Activated T-cell treated with anti-CD3 and anti-CD28 coated beads, Interleukin-2, amount 50 U/mL, for 48 hours (primary cell): ENCODE data around the gene FZD8.
A peak's percentile ranks its signal among the peaks of the same experiment; 100 is the strongest.
"Not testable (repeated sequence)": the region's sequence is repeated elsewhere in the genome, so short reads cannot be mapped to it uniquely, and the experiment has no call there.

Experiments used
- DNase-seq, 2 experiments: peaks; one replicate each; pipeline ENCODE4 v3.0.0-alpha.2; 2020

Gene FZD8

DNA sequence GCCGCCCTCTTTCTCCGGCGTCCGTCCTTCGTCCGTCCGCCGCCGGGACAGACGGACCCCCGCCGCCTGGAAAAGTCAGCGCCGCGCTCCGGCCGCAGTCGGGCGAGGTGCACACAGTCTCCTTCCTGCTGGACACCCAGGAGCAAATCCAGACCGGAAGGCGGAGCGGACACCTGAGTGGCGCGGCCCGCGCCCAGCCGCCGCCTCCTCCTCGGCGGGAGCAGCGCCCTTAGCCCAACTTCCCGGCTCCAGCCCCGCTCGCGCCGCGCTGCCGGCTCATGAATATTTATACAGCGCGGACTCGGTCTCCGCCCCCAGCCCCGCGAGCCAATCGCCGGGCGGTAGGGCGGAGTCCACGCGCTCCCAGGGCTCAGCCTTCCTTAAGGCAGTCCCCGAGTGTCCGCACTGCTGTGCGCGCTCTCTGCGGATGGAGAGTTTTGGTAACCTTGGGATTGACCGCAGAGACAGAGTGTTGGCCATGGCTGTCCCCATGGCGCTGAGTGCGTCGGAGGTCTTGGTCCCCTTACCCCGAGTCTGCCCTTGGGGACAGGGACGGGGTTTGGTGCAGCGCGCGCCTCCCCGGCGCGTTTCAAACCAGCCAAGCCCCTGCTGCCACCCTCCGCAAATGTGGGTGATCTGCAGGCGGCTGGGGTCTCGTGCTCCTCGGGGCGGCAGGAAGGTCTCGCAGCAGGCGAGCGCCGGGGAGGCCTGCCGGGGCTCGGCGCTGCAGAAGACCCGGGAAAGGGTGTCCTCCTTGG is at the start of gene FZD8:
FZD8 (minus strand) TSS at position 262 of the 758 bp plus-strand sequence. CDS start 867 bp downstream, outside the sequence.
- peak; percentile 82 to 84 for DNase-seq

- DNase-seq, result no peak
Measured at GRCh38 chr10:35691522-35692236, 49.6 kb upstream of the FZD8 start.

DNA sequence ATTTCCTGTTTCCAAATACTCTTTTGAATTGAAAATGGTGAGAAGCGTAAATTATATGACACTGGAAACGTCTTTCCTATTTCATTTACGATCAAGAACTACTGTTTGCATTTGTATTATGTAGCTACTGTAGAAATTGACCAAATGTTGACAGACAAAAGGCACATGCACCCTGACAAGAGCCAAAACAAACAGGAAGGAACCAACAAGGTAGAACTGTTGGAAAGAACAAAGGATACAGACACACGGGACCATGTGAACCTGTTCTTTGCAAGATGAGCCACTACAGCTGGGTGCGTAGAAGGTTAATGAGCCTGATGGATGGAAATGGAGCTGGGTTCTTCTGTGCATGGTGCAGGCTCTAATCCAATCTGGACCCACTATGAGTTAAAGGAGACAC is 48.4 kb upstream of the FZD8 start:
- DNase-seq, result no peak

- DNase-seq, result not testable (repeated sequence)
Measured at GRCh38 chr10:35685858-35686257, 43.8 kb upstream of the FZD8 start.

DNA sequence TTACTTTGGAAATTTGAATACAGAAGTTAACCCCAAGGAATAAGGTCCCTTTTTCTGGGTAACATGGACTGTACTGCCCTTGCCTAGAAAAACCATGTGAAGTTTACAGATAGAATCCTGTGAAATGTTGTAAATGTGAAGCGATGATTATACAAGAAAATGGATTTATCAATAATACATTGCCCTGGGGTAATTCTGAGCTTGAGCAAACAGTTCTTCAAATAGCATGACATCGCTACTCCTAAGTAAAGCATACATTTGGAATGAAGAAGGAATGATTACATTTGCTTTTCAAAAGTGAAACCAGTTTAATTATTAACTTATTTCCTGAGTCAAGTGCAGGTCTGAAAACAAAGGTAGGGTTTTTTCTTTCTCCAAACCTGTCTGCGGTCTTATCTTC is 43.3 kb upstream of the FZD8 start:
- DNase-seq, result no peak

DNA sequence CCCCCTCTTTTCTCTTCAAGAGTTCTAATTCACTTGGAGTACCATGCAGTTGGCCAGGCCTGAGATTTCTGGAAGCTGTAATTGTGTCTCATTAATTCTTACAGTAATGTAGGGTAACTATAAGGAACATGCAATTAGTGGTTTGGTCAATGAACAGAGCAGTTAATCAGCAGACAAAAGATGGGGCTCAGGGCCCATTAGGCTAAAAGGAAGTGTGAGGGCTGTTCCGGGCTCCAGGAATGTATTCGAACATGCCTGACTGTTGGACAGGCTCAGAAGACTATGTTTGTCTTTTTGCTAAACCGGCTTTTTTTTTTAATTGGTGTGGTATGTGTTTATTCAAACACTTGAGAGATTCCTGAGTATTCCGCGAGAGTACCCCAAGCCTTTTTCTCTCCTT is 42.5 kb upstream of the FZD8 start:
- DNase-seq, result no peak

DNA sequence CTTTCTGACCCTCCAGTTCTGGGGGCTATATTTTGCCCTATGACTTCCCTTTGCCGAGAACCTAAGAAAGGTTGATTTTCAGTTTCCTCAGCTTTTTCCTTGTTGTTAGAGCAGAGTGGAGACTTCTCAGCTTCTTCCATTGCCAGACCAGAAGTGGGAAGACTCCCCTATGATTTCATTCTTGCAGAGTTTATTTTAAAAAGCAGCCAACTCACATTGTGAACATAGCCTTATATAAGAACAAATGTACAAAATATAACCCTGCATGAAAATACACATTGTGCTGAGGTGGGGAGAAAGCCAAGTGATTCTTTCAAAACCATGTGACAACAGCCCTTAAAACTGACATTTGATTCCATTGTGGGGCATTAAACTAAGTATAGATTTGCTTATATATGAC is 33.8 kb upstream of the FZD8 start:
- no peak for DNase-seq

DNA sequence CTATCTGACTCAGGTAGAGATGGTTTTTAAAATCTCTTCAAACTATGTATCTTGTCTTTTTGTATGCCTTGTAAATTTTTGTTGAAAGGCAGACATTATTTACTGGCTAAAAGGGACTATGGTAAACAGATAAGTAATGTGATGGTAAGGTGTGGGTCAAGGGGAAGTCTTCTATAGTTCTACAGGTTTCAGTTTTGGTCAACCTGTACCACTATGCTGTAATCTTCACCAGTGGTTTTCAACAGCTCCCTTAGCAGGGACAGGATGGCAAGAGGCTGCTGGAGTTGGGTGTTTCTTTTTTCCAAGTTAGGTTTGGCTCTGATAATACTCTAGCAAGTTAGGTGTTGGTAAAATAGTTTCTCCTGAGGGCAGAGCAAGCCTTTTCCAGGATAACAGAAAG is 32.7 kb upstream of the FZD8 start:
- no peak for DNase-seq

DNA sequence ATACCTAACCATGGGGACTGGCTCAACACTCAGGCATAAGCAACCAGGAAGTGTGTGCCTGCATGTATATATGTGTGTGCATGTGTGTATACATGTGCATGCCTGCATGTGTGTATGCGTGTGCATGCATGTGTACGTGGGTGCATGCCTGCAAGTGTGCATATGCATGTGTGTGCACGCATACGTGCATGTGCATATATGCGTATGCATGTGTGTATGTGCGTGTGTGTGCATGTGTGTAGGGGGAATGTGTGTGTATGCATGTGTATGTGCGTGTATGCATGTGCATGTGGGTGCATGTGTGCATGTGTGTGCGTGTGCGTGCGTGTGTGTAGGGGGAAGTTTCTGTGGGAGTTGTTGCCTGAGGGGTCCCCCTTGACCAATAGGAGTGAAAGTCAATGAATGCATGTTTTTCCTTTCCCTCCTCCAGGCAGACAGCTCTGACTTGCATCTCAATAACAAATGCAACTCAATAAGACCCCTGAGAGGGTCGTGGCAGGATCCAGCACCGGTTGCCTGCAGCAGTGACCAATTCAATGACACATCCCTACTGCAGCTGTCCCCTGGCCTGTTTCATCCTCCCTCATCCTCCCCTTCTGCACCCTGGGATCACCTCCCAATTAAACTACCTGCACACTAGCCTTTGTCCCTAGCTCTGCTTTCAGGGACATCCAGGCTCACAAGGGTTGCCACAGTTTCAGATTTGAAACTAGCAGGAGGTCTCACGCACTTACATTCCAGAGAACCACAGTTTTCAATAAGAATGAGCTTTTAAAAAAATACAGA is 27.0 kb upstream of the FZD8 start:
- no peak for DNase-seq

DNA sequence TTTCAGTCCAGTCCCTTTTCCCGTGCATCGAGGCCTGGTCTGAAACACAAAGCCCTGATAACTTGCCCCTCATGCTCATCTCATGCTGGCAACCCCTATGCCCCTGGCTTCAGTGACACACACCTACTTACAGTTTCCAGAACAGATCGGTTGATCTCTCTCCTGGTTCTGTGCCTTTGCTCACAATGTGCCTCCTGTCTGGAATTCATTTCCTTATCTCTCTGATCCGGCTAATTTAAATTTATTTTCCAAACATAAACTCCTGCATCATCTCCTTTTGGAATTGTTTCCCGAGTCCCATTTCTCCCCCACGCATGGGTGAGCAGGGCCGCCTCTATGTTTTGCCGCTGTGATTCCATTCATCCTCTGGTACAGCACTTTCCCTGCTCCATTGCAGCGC is 25.9 kb upstream of the FZD8 start:
- no peak for DNase-seq

GRCh38 chr10:35667270-35667889 is 25.3 kb upstream of the FZD8 start:
- DNase-seq, result no peak

- DNase-seq, result no peak
Measured at GRCh38 chr10:35661236-35661635, 19.1 kb upstream of the FZD8 start.

- no peak for DNase-seq
Measured at GRCh38 chr10:35659456-35659855, 17.4 kb upstream of the FZD8 start.

DNA sequence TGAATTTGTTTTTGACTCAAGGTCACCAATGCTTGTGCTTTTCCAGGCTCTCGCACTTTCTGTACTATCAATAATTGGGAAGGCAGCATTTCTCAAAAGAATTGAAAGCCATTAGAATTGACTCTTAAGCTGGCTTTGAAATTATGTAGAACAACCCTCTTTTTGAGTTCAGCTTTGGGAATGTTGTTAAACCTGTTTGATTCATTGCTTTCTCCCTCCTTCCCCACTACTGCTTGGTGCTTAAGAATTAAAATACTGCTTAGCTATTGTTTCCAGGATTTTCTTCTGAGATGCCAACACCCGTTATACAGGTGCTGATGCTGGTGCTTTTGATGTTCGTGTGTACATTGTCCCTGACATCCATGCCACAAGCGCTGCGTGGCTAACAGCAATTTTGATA is 15.5 kb upstream of the FZD8 start:
- no peak for DNase-seq

DNA sequence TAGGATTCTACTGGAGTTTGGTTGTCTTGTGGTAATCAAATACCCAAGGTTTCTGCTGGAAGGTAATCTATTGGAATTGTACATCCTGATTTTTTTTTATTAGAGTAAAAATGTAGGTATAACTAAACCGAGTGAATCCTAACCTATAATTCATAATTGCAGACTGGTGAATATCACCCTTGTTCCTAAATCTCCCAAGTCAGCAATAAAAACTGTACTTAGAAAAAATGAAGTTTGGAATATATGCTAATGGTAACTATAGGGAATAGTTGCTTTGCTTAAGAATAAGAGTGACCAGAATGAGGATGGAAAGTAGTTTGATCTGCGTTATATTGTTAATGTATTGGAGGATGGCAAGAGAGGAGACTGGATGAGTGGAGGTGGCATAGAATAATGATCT is 10.7 kb upstream of the FZD8 start:
- DNase-seq, result no peak

GRCh38 chr10:35650894-35651293 is 8.8 kb upstream of the FZD8 start:
- DNase-seq, result no peak

DNA sequence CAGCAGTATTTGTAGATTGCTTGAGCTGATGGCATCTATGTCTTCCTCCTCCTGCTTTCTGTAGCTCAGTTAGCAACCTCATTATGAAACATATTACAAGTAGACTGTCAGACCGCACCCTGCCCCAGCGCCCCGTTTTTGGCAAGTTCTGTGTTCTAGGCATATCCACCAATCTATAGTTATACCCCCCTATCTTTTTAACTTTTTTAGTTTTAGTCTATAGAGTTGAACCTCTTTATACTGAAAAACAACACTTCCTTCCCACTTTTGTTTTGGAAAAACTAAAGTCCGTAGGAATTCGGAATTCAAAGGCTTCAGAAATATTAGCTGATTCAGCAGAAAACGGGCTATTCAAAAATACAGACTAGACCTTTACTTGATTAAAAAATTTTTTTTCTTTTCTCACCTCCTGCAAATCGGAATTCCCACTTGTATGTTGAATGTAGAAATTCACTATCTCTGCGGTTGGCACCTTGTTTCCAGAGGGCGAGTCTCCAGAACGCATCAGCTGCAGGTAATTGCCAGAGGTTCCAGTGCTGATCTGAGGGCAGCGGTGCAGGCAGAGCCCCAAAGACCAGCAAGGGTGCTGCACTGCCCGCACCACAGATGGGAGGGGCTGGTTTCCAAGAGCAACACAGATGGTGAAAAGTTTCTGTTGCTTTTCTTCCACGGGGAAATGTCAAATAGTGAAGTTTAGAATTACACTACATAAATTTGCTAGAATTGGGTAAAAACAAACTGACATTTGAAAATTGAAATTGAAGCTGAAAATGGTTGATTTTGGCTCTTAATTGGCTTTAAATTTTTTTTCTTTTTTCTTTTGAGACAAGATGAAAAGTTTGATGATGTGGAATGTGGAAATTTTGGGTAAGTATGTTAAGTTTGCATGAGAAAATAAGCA is 2.2 kb upstream of the FZD8 start:
- no peak for DNase-seq

GRCh38 chr10:35643151-35644049 is 1.3 kb upstream of the FZD8 start:
- peak; percentile 19 to 25 for DNase-seq

DNA sequence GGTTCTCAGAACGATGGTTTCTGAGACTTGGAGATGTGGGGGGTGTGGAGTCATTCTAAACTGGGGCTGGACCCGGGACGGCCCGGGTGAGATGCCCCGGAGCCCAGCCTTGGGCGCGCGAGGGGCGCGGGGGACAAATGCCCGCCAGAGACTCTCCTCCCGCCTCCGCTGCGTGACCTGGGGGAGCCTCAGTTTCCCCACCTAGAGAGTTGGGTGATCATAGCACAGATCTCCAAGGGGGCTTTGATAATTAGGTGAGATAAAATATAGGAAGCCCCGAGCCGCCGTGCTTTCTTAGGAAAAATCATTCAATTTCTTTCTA is 658 bp upstream of the FZD8 start:
- DNase-seq, result no peak

- DNase-seq, result peak; percentile 29 to 45
Measured at GRCh38 chr10:35641676-35642034, 441 bp downstream of the FZD8 start.

DNA sequence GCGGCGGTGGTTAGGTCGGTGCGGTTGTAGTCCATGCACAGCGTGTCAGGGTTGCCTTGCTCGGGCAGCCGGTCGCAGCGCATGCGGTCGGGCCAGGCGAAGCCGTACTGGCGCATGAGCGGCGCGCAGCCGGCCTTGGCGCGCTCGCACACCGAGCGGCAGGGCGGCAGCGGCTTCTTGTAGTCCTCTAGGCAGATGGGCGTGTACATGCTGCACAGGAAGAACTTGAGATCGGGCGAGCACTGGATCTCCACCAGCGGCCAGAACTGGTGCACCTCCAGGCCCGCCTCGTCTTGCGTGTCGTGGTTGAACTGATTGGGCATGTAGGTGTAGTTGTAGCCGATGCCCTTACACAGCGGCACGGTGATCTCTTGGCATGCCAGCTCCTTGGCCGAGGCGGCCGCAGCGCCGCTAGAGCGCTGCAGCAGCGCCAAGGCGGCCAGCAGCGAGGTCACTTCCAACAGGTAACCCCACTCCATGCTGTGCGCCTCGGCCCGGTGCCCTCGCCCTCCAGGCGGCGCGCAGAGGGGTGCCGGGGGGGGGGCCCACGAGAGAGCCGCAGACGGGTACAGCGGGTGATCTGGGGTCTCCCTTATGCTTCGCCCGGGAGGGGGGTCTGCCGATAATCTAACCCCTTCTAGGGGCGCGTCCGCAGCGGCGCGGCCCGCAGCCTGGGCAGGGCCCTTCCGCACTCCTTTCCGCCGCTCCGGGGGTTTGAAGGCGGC is 983 bp downstream of the FZD8 start:
- DNase-seq, result peak; percentile 66 to 76
